ENCODE results near the gene EML4. TPM values are rescaled to one million over a fixed set of nuclear protein-coding genes. Genes with fewer than 3 reads are reported as not detected.

EML4 gene
- polyA plus RNA-seq, 1 donor (not counting 4 experiments of a cell fraction or from before 2014, with no cell fraction given) = 36.4 TPM

DNA sequence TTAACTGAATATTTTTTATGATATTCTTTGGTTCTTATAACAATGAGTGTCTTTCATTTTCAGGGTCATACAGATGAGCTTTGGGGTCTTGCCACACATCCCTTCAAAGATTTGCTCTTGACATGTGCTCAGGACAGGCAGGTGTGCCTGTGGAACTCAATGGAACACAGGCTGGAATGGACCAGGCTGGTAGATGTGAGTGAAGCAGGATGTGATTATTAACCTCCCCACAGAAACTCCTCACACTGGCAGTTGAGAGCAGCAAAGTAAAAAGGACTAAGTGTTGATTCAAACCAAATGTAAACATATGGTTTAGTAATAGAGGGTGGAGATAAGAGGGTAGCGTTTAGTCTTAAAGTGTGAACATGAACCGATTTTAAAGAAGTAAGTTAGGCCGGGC is 134.1 kb downstream of the EML4 start:
- Histone ChIP-seq H2AFZ (ENCODE audit: control insufficient read depth, low read length) (no peak overlapping the region), H3K4me2 (ENCODE audit: control insufficient read depth, extremely low read depth, insufficient read depth, low read depth, low read length) (no peak overlapping the region), H3K4me1 (ENCODE audit: control insufficient read depth, extremely low read depth, insufficient read depth, low read length) (no peaks in the 10 kb centered on the region), H3K9ac (ENCODE audit: control insufficient read depth, extremely low read depth, insufficient read depth, low read length) (no peak overlapping the region), H3K36me3 (ENCODE audit: control insufficient read depth in 2 of 2, extremely low read depth in 1 of 2, insufficient read depth in 2 of 2, low read length in 2 of 2) (peaks cover 0 to 2% of the 10 kb centered on the region in 2 experiments), H3K9me1 (ENCODE audit: control insufficient read depth, extremely low read depth, insufficient read depth, low read length) (no peaks in the 10 kb centered on the region), H3K27ac (ENCODE audit: control insufficient read depth, insufficient read depth, low read length) (no peak overlapping the region), H3K79me2 (ENCODE audit: control insufficient read depth, insufficient read depth, low read length) (no peaks in the 10 kb centered on the region), H3K27me3 (ENCODE audit: control insufficient read depth, extremely low read depth, insufficient read depth, low read length) (no peaks in the 10 kb centered on the region), H3K9me3 (ENCODE audit: control insufficient read depth, low read depth, low read length) (no peaks in the 10 kb centered on the region), H4K20me1 (ENCODE audit: control insufficient read depth, extremely low read depth, insufficient read depth, low read length) (no peaks in the 10 kb centered on the region), H3K4me3 (ENCODE audit: control insufficient read depth in 2 of 3, extremely low read depth in 1 of 3, insufficient read depth in 2 of 3, low read depth in 1 of 3, low read length in 3 of 3) (no peak overlapping the region)
- DNase-seq (ENCODE audit: low read depth, low spot score) = no peak
- TF ChIP-seq, protein P1, sequence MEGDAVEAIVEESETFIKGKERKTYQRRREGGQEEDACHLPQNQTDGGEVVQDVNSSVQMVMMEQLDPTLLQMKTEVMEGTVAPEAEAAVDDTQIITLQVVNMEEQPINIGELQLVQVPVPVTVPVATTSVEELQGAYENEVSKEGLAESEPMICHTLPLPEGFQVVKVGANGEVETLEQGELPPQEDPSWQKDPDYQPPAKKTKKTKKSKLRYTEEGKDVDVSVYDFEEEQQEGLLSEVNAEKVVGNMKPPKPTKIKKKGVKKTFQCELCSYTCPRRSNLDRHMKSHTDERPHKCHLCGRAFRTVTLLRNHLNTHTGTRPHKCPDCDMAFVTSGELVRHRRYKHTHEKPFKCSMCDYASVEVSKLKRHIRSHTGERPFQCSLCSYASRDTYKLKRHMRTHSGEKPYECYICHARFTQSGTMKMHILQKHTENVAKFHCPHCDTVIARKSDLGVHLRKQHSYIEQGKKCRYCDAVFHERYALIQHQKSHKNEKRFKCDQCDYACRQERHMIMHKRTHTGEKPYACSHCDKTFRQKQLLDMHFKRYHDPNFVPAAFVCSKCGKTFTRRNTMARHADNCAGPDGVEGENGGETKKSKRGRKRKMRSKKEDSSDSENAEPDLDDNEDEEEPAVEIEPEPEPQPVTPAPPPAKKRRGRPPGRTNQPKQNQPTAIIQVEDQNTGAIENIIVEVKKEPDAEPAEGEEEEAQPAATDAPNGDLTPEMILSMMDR (optimal IDR thresholded peaks at IDR 0.05 in 1 of 3, IDR thresholded peaks at IDR 0.05 in 1 of 3, conservative IDR thresholded peaks at IDR 0.05 in 1 of 3; ENCODE audit: extremely low read depth in 1 of 3, insufficient read depth in 2 of 3, low read length in 3 of 3) = no peak
- TF ChIP-seq EZH2 (IDR thresholded peaks at IDR 0.05; ENCODE audit: low read length) = no peak
- FAIRE-seq = no peak
- dilution Hi-C loops (cut with MboI; ENCODE audit: extremely low pct_ligation_motif_present, low sequenced_read_pairs) = no loop called here

DNA sequence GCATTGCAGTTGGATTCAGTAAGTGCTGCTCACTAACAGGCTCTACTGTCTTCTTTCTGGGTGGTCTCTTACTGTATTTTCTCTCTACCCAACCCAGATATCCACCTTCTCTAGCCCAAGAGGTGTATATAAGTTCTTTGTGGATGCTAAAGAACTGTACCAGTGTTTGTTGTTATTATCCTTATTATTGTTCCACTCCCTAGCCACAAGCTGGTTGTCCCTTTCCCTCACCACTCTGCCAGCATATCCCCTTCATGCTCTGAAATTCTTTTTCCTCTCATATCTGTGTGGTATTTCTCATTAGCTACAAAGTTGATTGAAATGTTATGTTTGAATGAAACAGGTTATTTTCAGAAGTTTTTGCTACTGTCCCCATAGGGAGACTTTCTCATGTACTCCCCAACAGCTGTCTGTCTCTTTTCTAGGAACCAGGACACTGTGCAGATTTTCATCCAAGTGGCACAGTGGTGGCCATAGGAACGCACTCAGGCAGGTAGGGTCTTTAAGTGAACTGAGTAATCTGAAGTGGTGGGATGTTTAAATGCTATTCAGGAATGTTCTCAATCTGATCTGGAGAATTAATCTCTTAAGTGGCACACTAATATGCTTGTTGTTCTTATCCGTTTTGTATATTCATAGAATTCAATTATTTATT is 135.0 kb downstream of the EML4 start:
- H3K4me1 ChIP-seq (ENCODE audit: control insufficient read depth, extremely low read depth, insufficient read depth, low read length) = no peaks in the 10 kb centered on the region
- H3K4me2 ChIP-seq (ENCODE audit: control insufficient read depth, extremely low read depth, insufficient read depth, low read depth, low read length) = no peak overlapping the region
- H3K27me3 ChIP-seq (ENCODE audit: control insufficient read depth, extremely low read depth, insufficient read depth, low read length) = no peaks in the 10 kb centered on the region
- dilution Hi-C loops (cut with MboI; ENCODE audit: extremely low pct_ligation_motif_present, low sequenced_read_pairs) = no loop called here
- H3K36me3 ChIP-seq (ENCODE audit: control insufficient read depth in 2 of 2, extremely low read depth in 1 of 2, insufficient read depth in 2 of 2, low read length in 2 of 2) = peaks cover 0 to 2% of the 10 kb centered on the region in 2 experiments
- TF ChIP-seq, protein P1 (optimal IDR thresholded peaks at IDR 0.05 in 1 of 3, IDR thresholded peaks at IDR 0.05 in 1 of 3, conservative IDR thresholded peaks at IDR 0.05 in 1 of 3; ENCODE audit: extremely low read depth in 1 of 3, insufficient read depth in 2 of 3, low read length in 3 of 3) = no peak
- no peak for TF ChIP-seq EZH2 (IDR thresholded peaks at IDR 0.05; ENCODE audit: low read length)
- H3K4me3 ChIP-seq (ENCODE audit: control insufficient read depth in 2 of 3, extremely low read depth in 1 of 3, insufficient read depth in 2 of 3, low read depth in 1 of 3, low read length in 3 of 3) = no peak overlapping the region
- H3K9me1 ChIP-seq (ENCODE audit: control insufficient read depth, extremely low read depth, insufficient read depth, low read length) = no peaks in the 10 kb centered on the region
- H3K27ac ChIP-seq (ENCODE audit: control insufficient read depth, insufficient read depth, low read length) = no peak overlapping the region
- no peak overlapping the region for H2AFZ ChIP-seq (ENCODE audit: control insufficient read depth, low read length)
- H3K9me3 ChIP-seq (ENCODE audit: control insufficient read depth, low read depth, low read length) = no peaks in the 10 kb centered on the region
- DNase-seq (ENCODE audit: low read depth, low spot score) = no peak
- no peak overlapping the region for H3K9ac ChIP-seq (ENCODE audit: control insufficient read depth, extremely low read depth, insufficient read depth, low read length)
- no peaks in the 10 kb centered on the region for H4K20me1 ChIP-seq (ENCODE audit: control insufficient read depth, extremely low read depth, insufficient read depth, low read length)
- H3K79me2 ChIP-seq (ENCODE audit: control insufficient read depth, insufficient read depth, low read length) = no peaks in the 10 kb centered on the region
- FAIRE-seq = no peak

All from keratinocyte (primary cell).